Measurements from ENCODE around the gene LHX8.

Gene LHX8

DNA sequence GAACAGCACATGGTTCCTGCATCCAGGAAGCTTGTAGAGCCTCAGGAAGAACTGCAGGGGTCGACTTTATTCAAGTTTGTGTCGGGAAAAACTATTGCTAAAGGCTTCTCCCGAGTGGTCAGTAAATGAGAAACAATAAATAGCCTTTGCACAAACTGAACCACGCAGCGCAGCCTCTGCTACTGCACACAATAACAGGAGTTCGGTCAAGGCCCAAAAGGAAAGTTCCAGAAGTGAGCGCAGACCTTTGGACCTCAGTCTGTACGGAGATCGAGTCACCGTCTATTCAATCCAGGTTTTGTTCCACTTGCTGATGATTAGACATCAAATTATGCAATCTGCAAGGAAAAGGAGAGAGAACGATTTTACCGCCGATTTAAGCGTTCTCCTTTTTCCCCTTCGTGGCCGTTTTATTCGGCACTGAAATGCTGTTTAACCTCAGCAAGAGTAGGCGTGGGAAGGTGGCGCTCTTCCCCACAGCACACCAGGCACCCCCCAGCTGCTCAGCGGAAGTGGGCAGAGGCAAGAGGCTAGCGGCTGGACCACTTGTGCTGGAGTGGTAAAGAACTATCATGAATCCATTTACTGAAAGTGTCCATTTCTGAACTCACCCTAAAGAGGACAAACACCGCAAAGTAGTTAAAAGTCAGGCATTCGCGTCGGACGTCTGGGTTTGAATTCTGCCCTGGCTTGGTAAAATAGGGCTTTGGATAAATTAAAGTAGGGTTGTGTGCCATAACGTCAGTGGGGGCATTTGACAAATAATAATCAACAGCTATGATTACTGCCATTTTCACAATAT, 6.1 kb upstream of the LHX8 start:
- H3K79me2 ChIP-seq (ENCODE audit: insufficient read depth, low read length) = no peaks in the 10 kb centered on the region
- no peaks in the 10 kb centered on the region for H4K20me1 ChIP-seq (ENCODE audit: insufficient read depth, low read length, poor library complexity, severe bottlenecking)
- no peaks in the 10 kb centered on the region for H3K4me1 ChIP-seq (ENCODE audit: insufficient read depth, low read length, poor library complexity, severe bottlenecking)
- no peaks in the 10 kb centered on the region for H3K36me3 ChIP-seq (ENCODE audit: insufficient read depth, low read length)
- H3K4me2 ChIP-seq (ENCODE audit: low read depth, low read length, poor library complexity, severe bottlenecking) = no peak overlapping the region
- H3K27me3 ChIP-seq (ENCODE audit: insufficient read depth, low read length, poor library complexity, severe bottlenecking) = no peaks in the 10 kb centered on the region
- H3F3A ChIP-seq (ENCODE audit: low read depth) = no peaks in the 10 kb centered on the region
- no peak overlapping the region for H3K4me3 ChIP-seq (ENCODE audit: low read length, poor library complexity, severe bottlenecking)
- TF ChIP-seq EZH2phosphoT487 (IDR thresholded peaks at IDR 0.05; ENCODE audit: borderline replicate concordance) (no peak), CTCF (conservative IDR thresholded peaks at IDR 0.05; ENCODE audit: low read length) (no peak)
- H2AFZ ChIP-seq (ENCODE audit: low read length) = no peak overlapping the region
- H3K9me2 ChIP-seq (replicated peaks; ENCODE audit: low read depth, low read length) = no peaks in the 10 kb centered on the region
- H3K9me3 ChIP-seq (ENCODE audit: insufficient read depth, low read depth, low read length) = no peaks in the 10 kb centered on the region
- H3K9ac ChIP-seq (ENCODE audit: low read depth, low read length, poor library complexity, severe bottlenecking) = no peak overlapping the region

DNA sequence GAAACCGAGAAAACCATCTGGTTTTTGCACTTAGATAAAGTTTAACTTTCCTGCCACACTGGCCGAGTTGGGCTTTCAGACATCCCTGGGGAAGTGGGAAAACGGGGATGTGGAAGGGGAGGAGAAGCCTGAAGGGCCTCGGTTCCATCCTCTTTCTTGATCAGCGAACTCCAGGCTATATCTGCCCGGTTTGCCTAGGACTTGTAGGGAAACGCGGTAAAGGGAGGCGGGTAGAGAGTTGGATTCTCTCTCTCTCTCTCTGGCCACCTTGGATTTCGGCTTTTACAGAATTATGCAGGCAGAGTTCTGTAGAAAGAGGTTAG, 4.6 kb upstream of the LHX8 start:
- Histone ChIP-seq H2AFZ (ENCODE audit: low read length) (no peak overlapping the region), H3K9me3 (ENCODE audit: insufficient read depth, low read depth, low read length) (no peaks in the 10 kb centered on the region), H3K9ac (ENCODE audit: low read depth, low read length, poor library complexity, severe bottlenecking) (no peak overlapping the region), H3K79me2 (ENCODE audit: insufficient read depth, low read length) (no peaks in the 10 kb centered on the region), H3K4me1 (ENCODE audit: insufficient read depth, low read length, poor library complexity, severe bottlenecking) (no peaks in the 10 kb centered on the region), H3K27me3 (ENCODE audit: insufficient read depth, low read length, poor library complexity, severe bottlenecking) (no peaks in the 10 kb centered on the region), H3K36me3 (ENCODE audit: insufficient read depth, low read length) (no peaks in the 10 kb centered on the region), H3K4me2 (ENCODE audit: low read depth, low read length, poor library complexity, severe bottlenecking) (no peak overlapping the region), H3K9me2 (replicated peaks; ENCODE audit: low read depth, low read length) (no peaks in the 10 kb centered on the region), H4K20me1 (ENCODE audit: insufficient read depth, low read length, poor library complexity, severe bottlenecking) (no peaks in the 10 kb centered on the region), H3F3A (ENCODE audit: low read depth) (no peaks in the 10 kb centered on the region), H3K4me3 (ENCODE audit: low read length, poor library complexity, severe bottlenecking) (no peak overlapping the region)
- TF ChIP-seq EZH2phosphoT487 (IDR thresholded peaks at IDR 0.05; ENCODE audit: borderline replicate concordance) = no peak
- no peak for TF ChIP-seq CTCF (conservative IDR thresholded peaks at IDR 0.05; ENCODE audit: low read length)

GRCh38 chr1:75129983-75130789, 4.0 kb upstream of the LHX8 start:
- Histone ChIP-seq H3K36me3 (ENCODE audit: insufficient read depth, low read length) (no peaks in the 10 kb centered on the region), H2AFZ (ENCODE audit: low read length) (no peak overlapping the region), H3K4me1 (ENCODE audit: insufficient read depth, low read length, poor library complexity, severe bottlenecking) (no peaks in the 10 kb centered on the region), H3K79me2 (ENCODE audit: insufficient read depth, low read length) (no peaks in the 10 kb centered on the region), H3K9ac (ENCODE audit: low read depth, low read length, poor library complexity, severe bottlenecking) (no peak overlapping the region), H3F3A (ENCODE audit: low read depth) (no peaks in the 10 kb centered on the region), H3K9me2 (replicated peaks; ENCODE audit: low read depth, low read length) (no peaks in the 10 kb centered on the region), H4K20me1 (ENCODE audit: insufficient read depth, low read length, poor library complexity, severe bottlenecking) (no peaks in the 10 kb centered on the region), H3K4me3 (ENCODE audit: low read length, poor library complexity, severe bottlenecking) (no peak overlapping the region), H3K27me3 (ENCODE audit: insufficient read depth, low read length, poor library complexity, severe bottlenecking) (no peaks in the 10 kb centered on the region), H3K4me2 (ENCODE audit: low read depth, low read length, poor library complexity, severe bottlenecking) (no peak overlapping the region), H3K9me3 (ENCODE audit: insufficient read depth, low read depth, low read length) (no peaks in the 10 kb centered on the region)
- TF ChIP-seq EZH2phosphoT487 (IDR thresholded peaks at IDR 0.05; ENCODE audit: borderline replicate concordance) (no peak), CTCF (conservative IDR thresholded peaks at IDR 0.05; ENCODE audit: low read length) (no peak)

Data from Loucy (cell line).